Loucy (cell line): ENCODE measurements around the gene LAIR2.

ENCODE experiments used
- H2AFZ ChIP-seq: fragments of 200-600 bp; sonication (generic); 2 replicates; pipeline ENCODE4 v1.6.0; 2016; ENCODE audit warnings: antibody characterized with exemption, mild to moderate bottlenecking, low read length, moderate library complexity
- H3F3A ChIP-seq: fragments of 200-600 bp; 2 replicates; pipeline ENCODE4 v1.6.0; 2016; ENCODE audit warnings: antibody characterized with exemption, low read depth, mild to moderate bottlenecking
- H3K27me3 ChIP-seq: fragments of 200-600 bp; sonication (generic); 2 replicates; pipeline ENCODE4 v1.6.1; 2014; ENCODE audit warnings: low read length, mild to moderate bottlenecking; ENCODE audit not compliant: insufficient read depth, poor library complexity, severe bottlenecking
- H3K36me3 ChIP-seq: fragments of 200-600 bp; sonication (generic); 2 replicates; pipeline ENCODE4 v1.6.1; 2016; ENCODE audit warnings: low read length; ENCODE audit not compliant: insufficient read depth
- H3K4me1 ChIP-seq: fragments of 200-600 bp; sonication (generic); 2 replicates; pipeline ENCODE4 v1.5.1; 2014; ENCODE audit warnings: low read length, mild to moderate bottlenecking; ENCODE audit not compliant: insufficient read depth, poor library complexity, severe bottlenecking
- H3K4me2 ChIP-seq: fragments of 200-600 bp; sonication (generic); 2 replicates; pipeline ENCODE4 v1.6.0; 2014; ENCODE audit warnings: antibody characterized with exemption, low read length, low read depth, mild to moderate bottlenecking; ENCODE audit not compliant: poor library complexity, severe bottlenecking
- H3K4me3 ChIP-seq: fragments of 200-600 bp; sonication (generic); 2 replicates; pipeline ENCODE4 v1.5.1; 2014; ENCODE audit warnings: low read length, mild to moderate bottlenecking, mixed read lengths; ENCODE audit not compliant: poor library complexity, severe bottlenecking
- H3K79me2 ChIP-seq: fragments of 200-600 bp; sonication (generic); 2 replicates; pipeline ENCODE4 v1.6.1; 2014; ENCODE audit warnings: low read length; ENCODE audit not compliant: insufficient read depth
- H3K9ac ChIP-seq: fragments of 200-600 bp; sonication (generic); 2 replicates; pipeline ENCODE4 v1.6.0; 2014; ENCODE audit warnings: mild to moderate bottlenecking, low read depth, low read length, moderate library complexity; ENCODE audit not compliant: poor library complexity, severe bottlenecking
- H3K9me2 ChIP-seq: fragments of 200-600 bp; sonication (generic); replicated peaks from 2 replicates; pipeline ENCODE4 v1.6.1; 2016; ENCODE audit warnings: low read depth, low read length, mixed read lengths
- H3K9me3 ChIP-seq: fragments of 200-600 bp; sonication (generic); 2 replicates; pipeline ENCODE4 v1.6.1; 2014; ENCODE audit warnings: mild to moderate bottlenecking, antibody characterized with exemption, low read length, low read depth; ENCODE audit not compliant: insufficient read depth
- H4K20me1 ChIP-seq: fragments of 200-600 bp; sonication (generic); 2 replicates; pipeline ENCODE4 v1.6.0; 2014; ENCODE audit warnings: antibody characterized with exemption, low read length, mild to moderate bottlenecking; ENCODE audit not compliant: insufficient read depth, poor library complexity, severe bottlenecking
- EZH2phosphoT487 ChIP-seq: fragments of 200-600 bp; IDR thresholded peaks from 2 replicates; pipeline ENCODE4 v1.6.1; 2018; ENCODE audit warnings: antibody characterized with exemption, mild to moderate bottlenecking, moderate library complexity, borderline replicate concordance
- TF ChIP-seq, protein P1 (sequence below): fragments of 200-600 bp; sonication (generic); conservative IDR thresholded peaks from 2 replicates; pipeline ENCODE4 v1.5.1; 2014; ENCODE audit warnings: mild to moderate bottlenecking, antibody characterized with exemption, low read length

Gene LAIR2

DNA sequence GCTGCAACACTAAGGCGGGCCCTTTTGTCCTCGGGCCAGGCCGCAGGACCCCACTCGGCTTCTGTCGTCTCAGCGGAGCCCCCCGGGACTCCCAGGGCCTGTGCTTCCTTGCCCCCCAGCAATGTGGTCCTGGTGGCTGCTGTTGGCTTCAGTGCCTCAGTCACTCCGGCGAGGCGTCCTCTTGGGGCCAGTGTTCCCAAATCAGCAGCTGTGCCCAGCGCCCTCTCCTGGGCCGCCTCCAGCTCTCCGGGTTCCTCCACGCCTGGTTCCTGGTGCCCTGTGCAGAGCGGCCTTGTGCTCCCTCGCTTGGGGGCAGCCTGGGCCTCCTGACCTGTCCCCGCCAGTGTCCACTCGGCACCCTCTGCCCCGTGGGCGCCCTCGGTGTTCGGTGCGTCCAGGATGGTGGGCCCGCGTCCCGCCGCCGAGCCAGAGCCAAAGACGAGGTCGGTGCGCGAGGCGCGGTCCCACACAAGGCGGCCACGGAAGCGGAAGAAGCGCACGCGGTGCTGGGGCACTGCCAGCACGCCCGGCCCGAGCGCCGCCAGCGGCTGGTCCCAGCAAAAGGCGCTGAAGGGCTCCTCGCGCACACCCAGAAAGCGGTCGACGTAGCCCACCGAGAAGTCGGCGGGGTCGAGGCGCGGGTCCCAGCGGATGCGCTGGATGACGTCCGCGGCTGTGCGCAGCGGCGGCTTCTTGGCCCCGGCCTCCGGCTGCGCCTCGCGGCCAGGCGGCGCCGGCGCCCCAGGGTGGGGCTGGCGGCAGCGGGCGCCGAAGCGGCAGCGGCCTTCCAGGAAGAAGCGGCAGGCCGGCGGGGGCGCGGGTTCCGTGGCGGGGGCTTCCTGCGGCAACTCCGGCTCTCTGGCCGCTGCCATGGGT lies 39.7 kb upstream of the LAIR2 start:
- H3K79me2 ChIP-seq, result no peaks in the 10 kb centered on the region
- no peak overlapping the region for H3K4me2 ChIP-seq
- no peaks in the 10 kb centered on the region for H3K9me2 ChIP-seq
- no peaks in the 10 kb centered on the region for H3K9me3 ChIP-seq
- peaks cover 32% of the 10 kb centered on the region; the same call in 1 of the 2 replicates for H3K36me3 ChIP-seq
- H2AFZ ChIP-seq, result no peak overlapping the region
- H4K20me1 ChIP-seq, result peaks cover 26% of the 10 kb centered on the region
- H3K9ac ChIP-seq, result no peak overlapping the region
- H3K27me3 ChIP-seq, result no peaks in the 10 kb centered on the region
- peaks cover 5% of the 10 kb centered on the region; the same call in 1 of the 2 replicates for H3F3A ChIP-seq
- TF ChIP-seq EZH2phosphoT487, result no peak
- TF ChIP-seq, protein P1, sequence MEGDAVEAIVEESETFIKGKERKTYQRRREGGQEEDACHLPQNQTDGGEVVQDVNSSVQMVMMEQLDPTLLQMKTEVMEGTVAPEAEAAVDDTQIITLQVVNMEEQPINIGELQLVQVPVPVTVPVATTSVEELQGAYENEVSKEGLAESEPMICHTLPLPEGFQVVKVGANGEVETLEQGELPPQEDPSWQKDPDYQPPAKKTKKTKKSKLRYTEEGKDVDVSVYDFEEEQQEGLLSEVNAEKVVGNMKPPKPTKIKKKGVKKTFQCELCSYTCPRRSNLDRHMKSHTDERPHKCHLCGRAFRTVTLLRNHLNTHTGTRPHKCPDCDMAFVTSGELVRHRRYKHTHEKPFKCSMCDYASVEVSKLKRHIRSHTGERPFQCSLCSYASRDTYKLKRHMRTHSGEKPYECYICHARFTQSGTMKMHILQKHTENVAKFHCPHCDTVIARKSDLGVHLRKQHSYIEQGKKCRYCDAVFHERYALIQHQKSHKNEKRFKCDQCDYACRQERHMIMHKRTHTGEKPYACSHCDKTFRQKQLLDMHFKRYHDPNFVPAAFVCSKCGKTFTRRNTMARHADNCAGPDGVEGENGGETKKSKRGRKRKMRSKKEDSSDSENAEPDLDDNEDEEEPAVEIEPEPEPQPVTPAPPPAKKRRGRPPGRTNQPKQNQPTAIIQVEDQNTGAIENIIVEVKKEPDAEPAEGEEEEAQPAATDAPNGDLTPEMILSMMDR, result no peak
- peaks cover 8% of the 10 kb centered on the region for H3K4me1 ChIP-seq
- no peak overlapping the region for H3K4me3 ChIP-seq

DNA sequence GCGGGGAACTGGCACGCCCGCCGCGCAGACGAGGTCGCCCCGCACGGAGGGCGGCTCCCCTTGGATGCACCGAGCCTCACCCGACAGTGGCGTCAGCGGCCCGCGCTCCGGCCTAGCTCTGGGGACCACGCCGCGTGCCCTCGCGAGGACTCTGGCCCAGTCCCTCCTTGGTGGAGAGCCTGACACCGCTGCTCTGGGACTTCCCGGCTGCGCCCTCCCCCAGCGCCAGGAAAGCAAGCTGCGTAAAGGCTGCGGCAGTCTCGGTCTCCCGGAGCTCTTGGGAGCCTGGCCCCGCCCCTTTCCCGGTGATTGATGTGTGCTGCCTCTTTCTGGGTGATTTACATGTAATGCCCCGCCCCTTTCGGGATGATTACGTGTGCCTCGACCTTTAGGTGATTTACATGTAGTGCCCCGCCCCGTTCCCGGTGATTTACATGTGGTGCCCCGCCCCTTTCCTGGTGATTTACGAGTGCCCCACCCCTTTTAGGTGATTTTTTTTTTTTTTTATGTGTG lies 39.0 kb upstream of the LAIR2 start, which contains the start of gene LENG9:
TSS of gene LENG9 (minus strand) at position 248 of the 513 bp plus-strand sequence. CDS start 252 bp downstream, outside the sequence.
- peaks cover 8% of the 10 kb centered on the region for H3K4me1 ChIP-seq
- peaks cover 23% of the 10 kb centered on the region for H4K20me1 ChIP-seq
- peaks cover 25% of the 10 kb centered on the region; the same call in 1 of the 2 replicates for H3K36me3 ChIP-seq
- H3F3A ChIP-seq, result peaks cover 5% of the 10 kb centered on the region; the same call in 1 of the 2 replicates
- peak within 1 kb of the TSS; percentile 83 for H3K9ac ChIP-seq
- H3K9me2 ChIP-seq, result no peaks in the 10 kb centered on the region
- no peaks in the 10 kb centered on the region for H3K79me2 ChIP-seq
- no peaks in the 10 kb centered on the region for H3K9me3 ChIP-seq
- TF ChIP-seq, protein P1, result no peak
- TF ChIP-seq EZH2phosphoT487, result no peak
- peak within 1 kb of the TSS; percentile 100 for H3K4me2 ChIP-seq
- H3K4me3 ChIP-seq, result peak within 1 kb of the TSS; percentile 100
- H2AFZ ChIP-seq, result peak within 1 kb of the TSS; percentile 97
- no peaks in the 10 kb centered on the region for H3K27me3 ChIP-seq

DNA sequence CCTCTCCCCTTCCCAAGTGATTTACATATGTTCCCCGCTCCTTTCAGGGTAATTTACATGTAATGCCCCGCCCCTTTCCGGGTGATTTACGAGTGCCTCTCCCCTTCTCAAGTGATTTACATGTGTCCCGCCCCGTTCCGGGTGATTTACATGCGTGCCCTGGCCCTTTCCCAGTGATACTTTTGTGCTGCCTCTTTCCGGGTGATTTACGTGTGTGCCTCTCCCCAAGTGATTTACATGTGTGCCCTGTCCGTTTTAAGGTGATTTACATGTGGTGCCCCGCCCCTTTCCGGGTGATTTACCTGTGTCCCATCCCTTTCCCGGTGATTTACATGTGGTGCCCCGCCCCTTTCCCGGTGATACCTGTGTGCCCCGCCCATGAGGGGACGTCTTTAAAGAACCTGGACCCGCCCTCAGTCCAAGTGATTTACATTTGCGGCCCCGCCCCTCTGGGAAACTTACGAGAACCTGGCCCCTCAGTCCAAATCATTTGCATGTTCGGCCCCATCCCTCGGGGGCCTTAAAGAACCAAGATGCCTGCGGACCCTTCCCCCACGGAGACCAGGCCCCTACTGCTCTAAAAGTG lies 38.5 kb upstream of the LAIR2 start:
- Histone ChIP-seq H3F3A (peaks cover 5% of the 10 kb centered on the region; the same call in 1 of the 2 replicates), H3K9me2 (no peaks in the 10 kb centered on the region), H3K9ac (peak overlapping the region; percentile 83), H3K4me1 (peaks cover 8% of the 10 kb centered on the region), H3K79me2 (no peaks in the 10 kb centered on the region), H3K4me2 (peak overlapping the region; percentile 100), H3K36me3 (peaks cover 20% of the 10 kb centered on the region; the same call in 1 of the 2 replicates), H3K9me3 (no peaks in the 10 kb centered on the region), H3K4me3 (peak overlapping the region; percentile 100), H3K27me3 (no peaks in the 10 kb centered on the region), H2AFZ (peak overlapping the region; percentile 97), H4K20me1 (peaks cover 18% of the 10 kb centered on the region)
- TF ChIP-seq, protein P1, result no peak
- TF ChIP-seq EZH2phosphoT487, result no peak
